Naive thymus-derived CD4-positive, alpha-beta T cell (primary cell): ENCODE data around the gene SERTAD2. TPM values are rescaled to one million over a fixed set of nuclear protein-coding genes. Genes with fewer than 3 reads are reported as not detected.
A peak's percentile ranks its signal among the peaks of the same experiment; 100 is the strongest.

Experiments used
- ATAC-seq: fragments of 150-1000 bp; cut with Tn5 transposase; 2 replicates; pipeline ENCODE4 v1.10.0; 2021; ENCODE audit warnings: mild to moderate bottlenecking, moderate library complexity
- CTCF ChIA-PET: fragments of 350-600 bp; sonication (Branson Sonifier 250); formaldehyde crosslinking; loops from one replicate; lab custom pipeline; 2021; ENCODE audit warnings: antibody characterized with exemption; lab: Charles Lee
- POLR2A ChIA-PET: fragments of 350-600 bp; sonication (Branson Sonifier 250); formaldehyde crosslinking; loops from one replicate; lab custom pipeline; 2021; ENCODE audit warnings: antibody characterized with exemption, inconsistent platforms; lab: Charles Lee
- DNase-seq, 9 donors: peaks; one replicate each; pipeline versions ENCODE4 v3.0.0 to v3.0.0-alpha.2; 2020 to 2022; ENCODE audit warnings: mixed read lengths in 1 of 9
- H3K27ac ChIP-seq: one replicate; pipeline ENCODE4 v1.7.0; 2013; ENCODE audit warnings: mild to moderate bottlenecking, low read depth, low read length, moderate library complexity
- H3K27me3 ChIP-seq, 2 donors: one replicate each; pipeline ENCODE4 v1.7.0; 2013; ENCODE audit warnings: low read length in 2 of 2, mild to moderate bottlenecking in 2 of 2, moderate library complexity in 2 of 2; ENCODE audit not compliant: control insufficient read depth in 2 of 2, insufficient read depth in 2 of 2
- H3K36me3 ChIP-seq, 3 experiments: 1 replicate in 2 of 3; 2 replicates in 1 of 3; pipeline ENCODE4 v1.7.0; 2013; ENCODE audit warnings: low read length in 3 of 3, mild to moderate bottlenecking in 3 of 3, moderate library complexity in 1 of 3; ENCODE audit not compliant: insufficient read depth in 3 of 3, control insufficient read depth in 2 of 3
- H3K4me1 ChIP-seq, 2 donors: one replicate each; pipeline ENCODE4 v1.7.0; 2013; ENCODE audit warnings: low read length in 2 of 2, mild to moderate bottlenecking in 2 of 2, moderate library complexity in 1 of 2; ENCODE audit not compliant: control insufficient read depth in 2 of 2, insufficient read depth in 2 of 2
- H3K4me3 ChIP-seq: 2 replicates; pipeline ENCODE4 v1.7.0; 2013; ENCODE audit warnings: mild to moderate bottlenecking, low read length
- H3K9me3 ChIP-seq, 3 experiments: 1 replicate in 2 of 3; 2 replicates in 1 of 3; pipeline ENCODE4 v1.7.0; 2013; ENCODE audit warnings: low read length in 3 of 3; ENCODE audit not compliant: control insufficient read depth in 2 of 3
- H3K27ac Mint-ChIP-seq, 9 donors: one replicate each; pipeline ENCODE4 v1.8.0; 2020 to 2022; ENCODE audit warnings: mixed read lengths in 9 of 9, mild to moderate bottlenecking in 8 of 9, moderate library complexity in 5 of 9, inconsistent platforms in 2 of 9
- H3K27me3 Mint-ChIP-seq, 5 donors: one replicate each; pipeline ENCODE4 v1.8.0; 2021 to 2022; ENCODE audit warnings: mixed read lengths in 5 of 5, mild to moderate bottlenecking in 1 of 5
- H3K36me3 Mint-ChIP-seq, 5 donors: one replicate each; pipeline ENCODE4 v1.8.0; 2020 to 2022; ENCODE audit warnings: mixed read lengths in 5 of 5, mild to moderate bottlenecking in 3 of 5, inconsistent platforms in 1 of 5
- H3K4me1 Mint-ChIP-seq, 7 donors: one replicate each; pipeline ENCODE4 v1.8.0; 2020 to 2022; ENCODE audit warnings: mixed read lengths in 7 of 7, mild to moderate bottlenecking in 3 of 7, inconsistent platforms in 1 of 7
- H3K4me3 Mint-ChIP-seq, 10 donors: one replicate each; pipeline ENCODE4 v1.8.0; 2020 to 2022; ENCODE audit warnings: mild to moderate bottlenecking in 10 of 10, mixed read lengths in 10 of 10, moderate library complexity in 6 of 10, inconsistent platforms in 2 of 10
- H3K9me3 Mint-ChIP-seq, 11 donors: one replicate each; pipeline ENCODE4 v1.8.0; 2020 to 2022; ENCODE audit warnings: mixed read lengths in 11 of 11, mild to moderate bottlenecking in 4 of 11, inconsistent platforms in 1 of 11, moderate library complexity in 1 of 11
- intact Hi-C, 2 donors: fragments of 100-400 bp; cut with micrococcal nuclease; formaldehyde crosslinking; loops; one replicate each; pipeline ENCODE4 v1.15.1; 2023
- polyA plus RNA-seq, 2 donors: library from polyadenylated mRNA; unstranded; fragments of 300-500 nt; fragmentation: Illumina TruSeq; gene quantifications; one replicate each; pipeline ENCODE4 v1.2.3, GENCODE V29; 2021
- total RNA-seq, 6 experiments: library from RNA in 5 of 6; stranded (reverse) in 5 of 6; gene quantifications; 1 replicate in 5 of 6; 2 replicates in 1 of 6; pipeline ENCODE4 v1.2.3 and lab custom pipeline; 2021 to 2026

Gene SERTAD2
- total and polyA plus RNA-seq, 7 experiments from 2014 or later: 5.2 to 43.8 (median 35.0) TPM

DNA sequence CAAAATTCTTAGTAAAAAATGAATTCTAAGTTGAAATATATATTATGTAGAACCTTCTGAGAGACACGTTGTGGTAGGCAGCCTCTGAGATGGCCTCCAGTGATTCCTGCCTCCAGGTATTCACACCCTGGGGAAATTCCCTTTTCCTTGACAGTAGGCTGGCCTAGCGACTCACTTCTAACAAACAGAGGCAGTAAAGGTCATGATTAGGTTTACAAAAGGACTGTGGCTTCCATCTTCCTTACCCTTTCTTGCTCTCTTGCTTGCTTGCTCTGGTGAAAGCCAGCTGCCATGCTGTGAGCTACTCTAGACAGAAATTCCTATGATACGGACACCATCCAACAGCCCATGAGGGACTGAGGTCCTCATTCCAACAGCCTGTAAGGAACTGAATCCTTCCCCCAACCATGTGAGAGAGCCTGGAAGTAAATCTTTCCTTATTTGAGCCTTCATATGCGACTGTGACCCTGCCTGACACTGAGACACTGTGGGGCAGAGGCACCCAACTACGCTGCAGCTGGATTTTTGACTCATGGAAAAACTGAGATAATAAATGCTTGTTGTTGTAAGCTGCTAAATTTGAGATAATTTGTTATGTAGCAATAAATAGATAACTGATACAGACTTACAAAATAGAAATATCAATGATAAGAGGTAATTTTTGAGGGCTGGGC is 32.7 kb upstream of the SERTAD2 start:
- Mint-ChIP-seq H3K27ac (no peak overlapping the region), H3K4me3 (no peak overlapping the region), H3K4me1 (peaks cover 13 to 45% (median 17%) of the 10 kb centered on the region in 7 donors), H3K9me3 (peaks cover 0 to 4% (median 0%) of the 10 kb centered on the region in 11 donors), H3K36me3 (peaks cover 0 to 25% (median 4%) of the 10 kb centered on the region in 5 donors), H3K27me3 (peaks cover 0 to 5% (median 0%) of the 10 kb centered on the region in 5 donors)
- Histone ChIP-seq H3K27ac (no peak overlapping the region), H3K4me1 (no peaks in the 10 kb centered on the region), H3K4me3 (no peak overlapping the region), H3K36me3 (no peaks in the 10 kb centered on the region), H3K27me3 (no peaks in the 10 kb centered on the region), H3K9me3 (no peaks in the 10 kb centered on the region)
- ATAC-seq (no peak), DNase-seq (no peak)
- ChIA-PET CTCF (interaction anchor here (1.5 kb wide), 1 partner anchor 10 kb away, joined by 5 read pairs; no protein-coding TSS in a partner anchor), POLR2A (interaction anchor here (0.6 to 2.6 kb wide), 3 partner anchors 10 to 64 kb away, joined by 3 to 8 read pairs (median 4); no protein-coding TSS in a partner anchor)
- intact Hi-C loops: no loop called here

DNA sequence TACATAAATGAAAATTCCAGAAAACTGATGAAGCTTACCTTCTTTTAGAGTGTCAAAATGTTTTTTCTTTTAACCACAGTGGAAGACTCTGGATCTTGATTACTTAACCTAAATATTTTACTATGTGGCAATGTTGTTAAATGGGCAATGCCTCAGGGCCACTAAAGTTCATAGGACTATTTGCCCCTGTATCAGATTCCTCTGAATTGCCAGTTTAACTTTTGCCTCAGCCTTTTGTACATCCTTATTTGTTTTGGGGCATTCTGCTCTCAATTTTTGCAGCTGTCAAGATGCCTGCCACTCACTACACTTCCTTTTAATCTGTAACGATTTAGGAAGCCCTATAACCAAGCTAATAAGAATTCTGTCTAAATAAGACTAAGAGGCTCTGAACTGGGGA is 31.7 kb upstream of the SERTAD2 start:
- Histone ChIP-seq H3K4me1 (no peaks in the 10 kb centered on the region), H3K9me3 (no peaks in the 10 kb centered on the region), H3K27ac (no peak overlapping the region), H3K27me3 (no peaks in the 10 kb centered on the region), H3K36me3 (no peaks in the 10 kb centered on the region), H3K4me3 (no peak overlapping the region)
- Mint-ChIP-seq H3K4me1 (peaks cover 13 to 54% (median 22%) of the 10 kb centered on the region in 7 donors), H3K36me3 (peaks cover 0 to 25% (median 4%) of the 10 kb centered on the region in 5 donors), H3K27ac (no peak overlapping the region), H3K4me3 (no peak overlapping the region), H3K9me3 (peaks cover 0 to 4% (median 0%) of the 10 kb centered on the region in 11 donors), H3K27me3 (peaks cover 0 to 5% (median 0%) of the 10 kb centered on the region in 5 donors)
- no peak for ATAC-seq
- ChIA-PET POLR2A (interaction anchor here (0.5 to 2.6 kb wide), 4 partner anchors 11 to 422 kb away, joined by 3 to 8 read pairs (median 4); no protein-coding TSS in a partner anchor), CTCF (no interaction called here)
- intact Hi-C loops: loop anchor here in 1 of 2 donors (2.0 kb wide), 1 partner anchor 25 kb away; no protein-coding TSS in a partner anchor
- DNase-seq: no peak

DNA sequence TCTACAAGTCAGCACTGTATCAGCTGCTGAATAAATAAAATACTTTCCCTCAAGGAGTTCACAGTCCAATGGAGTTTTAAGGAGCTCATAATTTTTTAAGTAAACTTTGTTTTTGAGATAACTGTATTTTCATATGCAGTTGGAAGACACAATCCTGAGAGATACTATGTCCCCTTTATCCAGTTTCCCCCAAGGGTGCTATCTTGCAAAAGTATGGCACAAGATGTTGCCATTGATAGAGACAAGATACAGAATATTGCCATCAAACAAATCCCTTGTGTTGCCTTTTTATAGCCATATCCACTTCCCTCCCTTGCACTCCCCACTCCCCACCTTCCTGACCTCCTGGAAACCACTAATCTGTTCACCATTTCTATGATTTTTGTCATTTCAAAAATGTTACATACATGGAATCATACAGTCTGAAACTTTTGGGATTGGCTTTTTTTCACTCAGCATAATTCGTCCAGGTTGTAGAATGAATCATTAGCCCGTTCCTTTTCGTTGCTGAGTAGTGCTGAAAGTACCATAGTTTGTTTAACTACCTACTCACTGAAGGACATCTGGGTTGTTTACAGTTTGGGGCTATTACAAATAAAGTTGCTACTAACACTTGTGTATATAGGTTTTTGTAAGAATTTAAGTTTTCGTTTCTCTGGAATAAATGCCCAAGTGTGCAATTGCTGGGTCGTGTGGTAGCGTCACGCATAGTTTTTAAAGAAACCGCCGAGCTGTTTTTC is 30.2 kb upstream of the SERTAD2 start:
- POLR2A ChIA-PET: interaction anchor here (0.8 to 1.2 kb wide), 2 partner anchors 17 to 36 kb away, joined by 3 read pairs; no protein-coding TSS in a partner anchor
- CTCF ChIA-PET: interaction anchor here (0.8 kb wide), 1 partner anchor 23 kb away, joined by 3 read pairs; no protein-coding TSS in a partner anchor

DNA sequence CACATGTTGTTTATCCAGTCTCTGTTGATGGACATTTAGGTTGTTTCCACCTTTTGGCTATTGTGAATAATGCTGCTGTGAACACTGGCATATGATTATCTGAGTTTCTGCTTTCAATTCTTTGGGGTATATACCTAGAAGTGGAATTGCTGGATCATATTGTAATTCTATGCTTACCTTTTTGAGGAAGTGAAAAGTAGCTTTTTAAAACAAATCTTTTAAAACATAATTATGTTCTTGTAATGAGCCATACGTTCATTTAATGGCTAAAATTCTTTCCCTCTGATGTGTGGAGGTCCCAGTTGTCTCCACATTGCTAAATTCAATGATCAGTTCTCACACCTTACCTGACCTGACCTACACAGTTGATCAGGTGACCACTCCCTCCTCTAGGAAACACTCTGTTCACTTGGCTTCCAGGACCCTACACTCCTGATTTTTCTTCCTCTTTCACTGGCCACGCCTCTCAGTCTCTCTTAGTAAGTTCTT is 27.8 kb upstream of the SERTAD2 start:
- Mint-ChIP-seq H3K4me1 (peaks cover 16 to 83% (median 46%) of the 10 kb centered on the region in 7 donors), H3K4me3 (no peak overlapping the region), H3K9me3 (peaks cover 0 to 1% (median 0%) of the 10 kb centered on the region in 11 donors), H3K27ac (peak overlapping the region in 3 of 9 donors; percentile 21 to 63 (median 49)), H3K27me3 (no peaks in the 10 kb centered on the region), H3K36me3 (peaks cover 0 to 15% (median 3%) of the 10 kb centered on the region in 5 donors)
- Histone ChIP-seq H3K27me3 (no peaks in the 10 kb centered on the region), H3K36me3 (no peaks in the 10 kb centered on the region), H3K4me3 (no peak overlapping the region), H3K27ac (no peak overlapping the region), H3K4me1 (peaks cover 0 to 16% of the 10 kb centered on the region in 2 donors), H3K9me3 (no peaks in the 10 kb centered on the region)
- no peak for DNase-seq
- intact Hi-C loops: no loop called here
- ChIA-PET CTCF (no interaction called here), POLR2A (interaction anchor here (0.6 to 1.8 kb wide), 4 partner anchors 15 to 865 kb away, joined by 3 to 5 read pairs (median 4); no protein-coding TSS in a partner anchor)
- ATAC-seq: no peak

More for the DNA sequence above, 30.2 kb upstream of the SERTAD2 start:
- H3K4me3 ChIP-seq: no peak overlapping the region
- no peaks in the 10 kb centered on the region for H3K27me3 Mint-ChIP-seq
- peaks cover 0 to 14% of the 10 kb centered on the region in 2 donors for H3K4me1 ChIP-seq
- H3K27me3 ChIP-seq: no peaks in the 10 kb centered on the region
- H3K9me3 ChIP-seq: no peaks in the 10 kb centered on the region
- H3K27ac Mint-ChIP-seq: no peak overlapping the region
- no peak overlapping the region for H3K4me3 Mint-ChIP-seq
- H3K36me3 Mint-ChIP-seq: peaks cover 0 to 21% (median 4%) of the 10 kb centered on the region in 5 donors
- intact Hi-C loops: loop anchor here in 1 of 2 donors (2.0 kb wide), 1 partner anchor 27 kb away; no protein-coding TSS in a partner anchor
- H3K4me1 Mint-ChIP-seq: peaks cover 14 to 67% (median 30%) of the 10 kb centered on the region in 7 donors
- no peak for ATAC-seq
- H3K9me3 Mint-ChIP-seq: peaks cover 0 to 4% (median 0%) of the 10 kb centered on the region in 11 donors
- DNase-seq: no peak
- no peak overlapping the region for H3K27ac ChIP-seq
- no peaks in the 10 kb centered on the region for H3K36me3 ChIP-seq

DNA sequence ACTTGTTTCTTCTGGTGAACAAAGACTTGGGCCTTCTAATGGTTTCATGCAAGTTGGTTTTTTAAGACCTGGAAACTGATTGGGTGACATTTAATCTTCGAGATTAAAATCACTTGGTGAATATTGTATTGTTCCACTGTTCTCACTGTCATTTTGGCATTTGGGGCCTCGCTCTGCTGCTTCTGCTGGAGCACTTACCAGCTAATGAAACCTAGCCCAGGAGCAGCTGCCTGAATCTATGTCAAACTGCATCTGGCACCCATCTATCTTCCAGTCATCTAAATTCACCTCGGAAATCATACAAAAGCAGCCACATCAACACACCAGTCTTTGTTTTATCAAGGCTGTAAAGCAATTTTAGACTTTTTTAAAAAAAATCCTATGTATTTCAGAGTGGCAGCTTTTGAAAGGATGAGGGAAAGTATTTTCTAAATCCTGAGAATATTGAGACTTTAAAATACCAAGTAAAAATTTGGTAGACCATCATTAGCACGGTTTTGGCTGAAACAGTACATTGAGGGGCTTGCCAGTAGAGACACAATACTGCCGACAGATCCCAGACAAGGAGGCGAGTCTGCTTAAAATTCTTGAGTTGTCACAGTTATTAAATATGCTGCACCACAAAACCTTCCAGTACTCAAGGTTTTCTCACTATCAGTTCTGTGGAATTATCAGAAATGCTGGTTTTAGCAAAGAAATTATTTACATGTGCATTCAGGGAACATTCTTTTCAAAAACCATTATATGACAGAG is 26.1 kb upstream of the SERTAD2 start:
- Mint-ChIP-seq H3K9me3 (peaks cover 0 to 1% (median 0%) of the 10 kb centered on the region in 11 donors), H3K36me3 (peaks cover 0 to 15% (median 0%) of the 10 kb centered on the region in 5 donors), H3K4me1 (peaks cover 16 to 90% (median 59%) of the 10 kb centered on the region in 7 donors), H3K4me3 (peak overlapping the region; percentile 10 to 77 (median 65)), H3K27me3 (no peaks in the 10 kb centered on the region), H3K27ac (peak overlapping the region; percentile 57 to 96 (median 90))
- H3K27me3 ChIP-seq: no peaks in the 10 kb centered on the region
- H3K4me3 ChIP-seq: no peak overlapping the region
- ChIA-PET POLR2A (interaction anchor here (0.8 to 3.3 kb wide), 9 partner anchors 12 to 72 kb away, joined by 3 to 33 read pairs (median 5); partner anchors contain the start of gene SERTAD2), CTCF (interaction anchor here (0.6 kb wide), 1 partner anchor 17 kb away, joined by 4 read pairs; no protein-coding TSS in a partner anchor)
- intact Hi-C loops: loop anchor here in 1 of 2 donors (1.0 to 2.0 kb wide), 3 partner anchors 10 to 25 kb away; no protein-coding TSS in a partner anchor
- DNase-seq (peak in 2 of 9 donors; percentile 35 to 37), ATAC-seq (peak; percentile 8)
- no peaks in the 10 kb centered on the region for H3K36me3 ChIP-seq
- H3K27ac ChIP-seq: peak overlapping the region; percentile 33
- no peaks in the 10 kb centered on the region for H3K9me3 ChIP-seq
- peaks cover 0 to 19% of the 10 kb centered on the region in 2 donors for H3K4me1 ChIP-seq
